SK-N-MC (cell line): ENCODE data around the gene IL17RD.

Experiments used
- DNase-seq: peaks from one replicate; pipeline ENCODE4 v3.0.0-alpha.2; 2011; ENCODE audit warnings: low read depth, low spot score
- H3K27ac ChIP-seq: fragments of 200-600 bp; sonication (generic); 2 replicates; pipeline ENCODE4 v1.5.1; 2016; ENCODE audit warnings: mixed run types
- H3K36me3 ChIP-seq: fragments of 200-600 bp; sonication (generic); 2 replicates; pipeline ENCODE4 v1.6.1; 2017; ENCODE audit warnings: antibody characterized with exemption, low read length, mixed read lengths; ENCODE audit not compliant: insufficient read depth
- H3K4me3 ChIP-seq: fragments of 200-600 bp; sonication (generic); 2 replicates; pipeline ENCODE4 v1.5.1; 2016
- H3K9ac ChIP-seq: fragments of 200-600 bp; sonication (generic); 2 replicates; pipeline ENCODE4 v1.8.0; 2017; ENCODE audit warnings: mixed run types, mixed read lengths; ENCODE audit not compliant: insufficient read length
- H3K9me3 ChIP-seq: fragments of 200-600 bp; sonication (generic); 2 replicates; pipeline ENCODE4 v1.6.1; 2017; ENCODE audit warnings: low read depth, mild to moderate bottlenecking, antibody characterized with exemption, low read length, moderate library complexity, mixed read lengths
- EZH2 ChIP-seq: fragments of 200-600 bp; sonication (generic); IDR thresholded peaks from one replicate; pipeline ENCODE4 v1.6.1; 2017; ENCODE audit warnings: antibody characterized with exemption
- FOXP2 ChIP-seq: optimal IDR thresholded peaks from 2 replicates; pipeline ENCODE3; 2011; ENCODE audit warnings: mild to moderate bottlenecking, moderate library complexity; ENCODE audit not compliant: insufficient read depth; ENCODE audit errors: extremely low read length, control extremely low read depth
- POLR2AphosphoS5 ChIP-seq: IDR thresholded peaks from 2 replicates; pipeline ENCODE4 v1.6.1; 2012; ENCODE audit warnings: mild to moderate bottlenecking, low read depth, low read length, borderline replicate concordance

IL17RD gene

DNA sequence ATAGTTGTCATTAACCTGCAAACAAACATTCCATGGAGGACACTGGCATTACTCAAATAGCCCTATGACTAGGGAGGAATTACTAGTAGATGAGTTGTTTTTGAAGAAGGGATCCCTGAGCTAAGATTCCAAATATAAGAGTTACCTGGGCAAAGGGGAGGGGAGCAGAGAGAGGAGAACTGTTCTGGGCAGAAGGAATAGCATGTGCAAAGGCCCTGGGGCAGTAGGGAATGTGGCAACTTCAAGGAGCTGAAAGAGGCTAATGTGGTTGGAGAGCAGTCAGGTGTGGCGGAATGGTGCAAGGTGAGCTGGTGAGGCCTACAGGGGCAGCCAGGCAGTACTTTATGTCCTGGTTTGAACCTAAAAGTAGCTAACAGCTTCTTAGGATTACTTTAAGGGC is 5.8 kb upstream of the IL17RD start:
- no peak for TF ChIP-seq EZH2
- no peak for TF ChIP-seq FOXP2
- TF ChIP-seq POLR2AphosphoS5 = no peak
- Histone ChIP-seq H3K36me3 (no peaks in the 10 kb centered on the region), H3K4me3 (no peak overlapping the region), H3K27ac (no peak overlapping the region), H3K9me3 (no peaks in the 10 kb centered on the region), H3K9ac (no peak overlapping the region)
- DNase-seq = no peak

DNA sequence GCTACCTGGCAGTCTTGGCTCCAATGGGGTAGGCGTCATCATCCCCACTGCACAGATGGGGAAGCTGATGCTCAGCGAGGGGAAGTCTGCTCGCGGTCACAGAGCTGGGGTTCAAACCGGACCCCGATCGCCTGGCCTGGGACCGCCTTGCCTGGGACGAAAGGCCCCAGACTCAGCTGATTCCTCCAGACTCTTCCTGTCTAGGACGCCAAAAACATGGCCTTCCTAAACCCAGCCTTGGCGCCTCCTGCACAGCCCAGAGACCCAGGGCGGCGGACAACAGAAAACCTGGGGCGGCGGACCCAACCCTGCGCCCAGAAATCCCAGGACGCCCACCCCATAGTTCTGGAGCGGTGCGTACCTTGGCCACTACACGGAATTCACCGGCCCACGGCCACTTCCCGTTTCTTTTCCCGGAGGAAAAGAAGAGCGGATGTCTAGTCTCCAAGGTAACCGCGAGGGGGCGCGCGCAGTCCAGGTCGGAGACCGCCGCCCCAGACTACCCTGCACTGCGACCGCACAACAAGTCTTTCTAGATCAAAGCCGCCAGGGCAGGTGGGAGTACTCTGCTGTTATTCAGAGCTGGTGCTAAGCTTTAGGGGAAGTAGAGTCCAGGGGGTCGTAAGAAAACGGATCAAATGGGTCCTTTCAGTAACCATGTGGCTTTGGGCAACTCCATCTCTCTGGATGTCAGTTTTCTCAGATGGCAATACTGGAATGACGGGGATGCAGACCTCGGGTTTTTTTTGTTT is 4.9 kb upstream of the IL17RD start:
- no peaks in the 10 kb centered on the region for H3K9me3 ChIP-seq
- peak overlapping the region; percentile 72 for H3K4me3 ChIP-seq
- DNase-seq = no peak
- no peak for TF ChIP-seq FOXP2
- no peak for TF ChIP-seq POLR2AphosphoS5
- no peak for TF ChIP-seq EZH2
- no peak overlapping the region for H3K27ac ChIP-seq
- H3K9ac ChIP-seq = peak overlapping the region; percentile 15
- H3K36me3 ChIP-seq = no peaks in the 10 kb centered on the region

DNA sequence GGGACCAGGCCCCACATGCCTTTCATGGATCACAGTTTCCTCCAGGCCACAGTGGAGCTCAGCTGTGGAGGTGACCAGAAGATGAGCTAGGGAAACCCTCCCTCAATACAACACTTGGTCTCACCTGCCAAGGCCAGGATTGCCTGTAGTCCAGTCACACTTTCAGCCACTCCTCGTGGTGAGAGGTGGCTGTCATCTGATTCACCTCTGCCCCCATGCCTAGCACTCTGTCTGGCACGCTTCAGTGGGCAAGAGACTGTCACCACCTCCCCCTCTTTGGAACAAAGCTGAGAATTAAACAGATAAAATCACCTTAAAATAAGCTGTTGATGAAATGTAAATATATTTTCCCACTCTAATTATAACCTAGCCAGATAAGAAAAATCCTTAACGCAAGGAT is 4.0 kb upstream of the IL17RD start:
- TF ChIP-seq POLR2AphosphoS5 = no peak
- no peak for TF ChIP-seq EZH2
- TF ChIP-seq FOXP2 = no peak
- H3K36me3 ChIP-seq = no peaks in the 10 kb centered on the region
- H3K9me3 ChIP-seq = no peaks in the 10 kb centered on the region
- H3K9ac ChIP-seq = no peak overlapping the region
- DNase-seq = no peak
- H3K4me3 ChIP-seq = no peak overlapping the region
- H3K27ac ChIP-seq = no peak overlapping the region

- no peak overlapping the region for H3K27ac ChIP-seq
- TF ChIP-seq FOXP2 = no peak
- TF ChIP-seq EZH2 = no peak
- TF ChIP-seq POLR2AphosphoS5 = no peak
- no peak for DNase-seq
- no peak overlapping the region for H3K4me3 ChIP-seq
- H3K36me3 ChIP-seq = no peaks in the 10 kb centered on the region
- no peak overlapping the region for H3K9ac ChIP-seq
- H3K9me3 ChIP-seq = no peaks in the 10 kb centered on the region
Measured at GRCh38 chr3:57168151-57168550, 3.0 kb upstream of the IL17RD start.

GRCh38 chr3:57166660-57167059 is 1.5 kb upstream of the IL17RD start:
- TF ChIP-seq POLR2AphosphoS5 (no peak), EZH2 (no peak), FOXP2 (no peak)
- no peak for DNase-seq
- H3K27ac ChIP-seq = no peak overlapping the region

DNA sequence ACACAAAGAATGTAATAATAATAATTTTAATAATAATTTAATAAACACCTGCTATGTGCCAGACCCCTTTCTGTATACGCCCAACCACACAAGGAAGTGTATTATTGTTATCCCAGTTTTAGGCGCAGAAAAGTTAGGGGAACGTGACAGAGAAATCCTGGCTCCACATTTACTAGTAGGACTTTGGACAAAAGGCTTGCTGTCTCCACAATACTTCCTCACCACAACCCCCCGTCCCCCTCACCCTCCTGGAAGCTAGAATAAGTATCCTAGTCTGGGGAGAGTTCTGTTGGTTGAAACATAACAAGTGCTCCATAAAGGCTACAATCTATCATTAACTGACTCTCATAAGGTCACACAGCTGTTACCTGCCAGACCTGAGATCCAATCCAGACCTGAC is 488 bp upstream of the IL17RD start:
- no peak for TF ChIP-seq FOXP2
- TF ChIP-seq EZH2 = no peak
- no peak for TF ChIP-seq POLR2AphosphoS5
- Histone ChIP-seq H3K4me3 (no peak overlapping the region), H3K9ac (no peak overlapping the region), H3K36me3 (no peaks in the 10 kb centered on the region), H3K27ac (no peak overlapping the region), H3K9me3 (no peaks in the 10 kb centered on the region)
- DNase-seq = no peak

More at GRCh38 chr3:57166660-57167059, 1.5 kb upstream of the IL17RD start:
- H3K4me3 ChIP-seq = no peak overlapping the region
- H3K9me3 ChIP-seq = no peaks in the 10 kb centered on the region
- H3K36me3 ChIP-seq = no peaks in the 10 kb centered on the region
- no peak overlapping the region for H3K9ac ChIP-seq

GRCh38 chr3:57164217-57164656 is 916 bp downstream of the IL17RD start:
- DNase-seq = no peak
- Histone ChIP-seq H3K9ac (no peak overlapping the region), H3K9me3 (no peaks in the 10 kb centered on the region), H3K36me3 (no peaks in the 10 kb centered on the region), H3K27ac (no peak overlapping the region), H3K4me3 (0 out of 2 replicates have a peak overlapping the region, but pooled peaks have one; percentile 72)
- no peak for TF ChIP-seq FOXP2
- TF ChIP-seq POLR2AphosphoS5 = no peak
- TF ChIP-seq EZH2 = no peak

DNA sequence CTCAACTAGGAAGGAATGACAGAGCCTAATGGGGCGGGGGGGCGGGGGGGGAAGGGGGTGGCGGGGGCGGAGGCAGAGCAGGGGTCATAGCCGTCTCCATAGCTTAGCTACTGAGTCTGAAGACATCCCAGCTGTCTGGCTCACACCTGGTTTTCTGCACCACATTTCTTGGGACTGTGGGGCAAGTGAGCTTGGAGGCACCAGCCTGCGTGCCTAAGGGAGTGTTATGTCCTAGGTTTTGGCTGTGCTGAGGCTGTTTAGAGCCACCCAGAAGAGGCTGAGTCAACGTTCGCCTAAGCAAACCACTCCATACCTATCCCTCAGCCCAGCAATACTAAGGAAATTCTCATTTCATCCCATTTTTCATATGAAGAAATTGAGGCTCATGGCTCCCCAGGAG is 1.4 kb downstream of the IL17RD start:
- no peak overlapping the region for H3K9ac ChIP-seq
- DNase-seq = no peak
- H3K27ac ChIP-seq = no peak overlapping the region
- no peaks in the 10 kb centered on the region for H3K36me3 ChIP-seq
- H3K4me3 ChIP-seq = no peak overlapping the region
- no peaks in the 10 kb centered on the region for H3K9me3 ChIP-seq
- TF ChIP-seq EZH2 (no peak), POLR2AphosphoS5 (no peak), FOXP2 (no peak)
